SK-N-SH treated with all-trans-retinoic acid at 6 μM for 48 hours (cell line): ENCODE measurements around the gene AXIN1.

ENCODE experiments used
- ATAC-seq: fragments of 200-7000 bp; cut with Tn5 transposase; 3 replicates; pipeline ENCODE4 v1.9.1; 2020; ENCODE audit warnings: mild to moderate bottlenecking, moderate library complexity
- ARNTL ChIP-seq: fragments of 450-650 bp; formaldehyde crosslinking; IDR thresholded peaks from 2 replicates; pipeline ENCODE4 v1.5.0; 2020; ENCODE audit warnings: low read depth, mild to moderate bottlenecking, moderate library complexity, borderline replicate concordance
- CREB5 ChIP-seq: fragments of 250-450 bp; sonication (Bioruptor Pico); IDR thresholded peaks from 2 replicates; pipeline ENCODE4 v1.5.1; 2020; ENCODE audit warnings: low read depth, mild to moderate bottlenecking, moderate library complexity
- CSDC2 ChIP-seq: fragments of 250-450 bp; sonication (Bioruptor Pico); IDR thresholded peaks from 2 replicates; pipeline ENCODE4 v1.5.0; 2020; ENCODE audit warnings: mild to moderate bottlenecking, moderate library complexity
- CSRNP3 ChIP-seq: fragments of 250-450 bp; sonication (Bioruptor Pico); IDR thresholded peaks from 2 replicates; pipeline ENCODE4 v1.5.1; 2021; ENCODE audit warnings: mild to moderate bottlenecking, moderate library complexity
- ESRRG ChIP-seq: fragments of 250-450 bp; sonication (Bioruptor Pico); IDR thresholded peaks from 2 replicates; pipeline ENCODE4 v1.6.1; 2021; ENCODE audit warnings: mild to moderate bottlenecking
- GLIS3 ChIP-seq: fragments of 250-450 bp; sonication (Bioruptor Pico); IDR thresholded peaks from 2 replicates; pipeline ENCODE4 v1.5.0; 2020; ENCODE audit warnings: mild to moderate bottlenecking, moderate library complexity
- ISL1 ChIP-seq: fragments of 250-450 bp; sonication (Bioruptor Pico); IDR thresholded peaks from 2 replicates; pipeline ENCODE4 v2.1.2; 2022; ENCODE audit warnings: mild to moderate bottlenecking, moderate library complexity
- OSR1 ChIP-seq: fragments of 250-450 bp; sonication (Bioruptor Pico); IDR thresholded peaks from 2 replicates; pipeline ENCODE4 v1.8.0; 2022; ENCODE audit warnings: moderate library complexity, mild to moderate bottlenecking, inconsistent platforms
- POU6F1 ChIP-seq: fragments of 250-450 bp; sonication (Bioruptor Pico); IDR thresholded peaks from 2 replicates; pipeline ENCODE4 v1.8.0; 2021; ENCODE audit warnings: low read depth, mild to moderate bottlenecking, moderate library complexity, borderline replicate concordance
- PPARA ChIP-seq: fragments of 250-450 bp; sonication (Bioruptor Pico); IDR thresholded peaks from 2 replicates; pipeline ENCODE4 v1.5.0; 2020; ENCODE audit warnings: mild to moderate bottlenecking, borderline replicate concordance
- SNAI2 ChIP-seq: fragments of 250-450 bp; sonication (Bioruptor Pico); IDR thresholded peaks from 2 replicates; pipeline ENCODE4 v1.5.0; 2020; ENCODE audit warnings: mild to moderate bottlenecking, moderate library complexity
- TCF4 ChIP-seq: fragments of 250-450 bp; sonication (Bioruptor Pico); IDR thresholded peaks from 2 replicates; pipeline ENCODE4 v1.8.0; 2021; ENCODE audit warnings: mild to moderate bottlenecking, moderate library complexity, borderline replicate concordance
- TOX ChIP-seq: fragments of 250-450 bp; sonication (Bioruptor Pico); IDR thresholded peaks from 2 replicates; pipeline ENCODE4 v1.8.0; 2021; ENCODE audit warnings: mild to moderate bottlenecking, moderate library complexity, borderline replicate concordance
- TSHZ2 ChIP-seq: fragments of 250-450 bp; sonication (Bioruptor Pico); IDR thresholded peaks from 2 replicates; pipeline ENCODE4 v1.5.0; 2020; ENCODE audit warnings: mild to moderate bottlenecking, moderate library complexity
- ZC3H10 ChIP-seq: fragments of 250-450 bp; sonication (Bioruptor Pico); IDR thresholded peaks from 2 replicates; pipeline ENCODE4 v1.5.1; 2021; ENCODE audit warnings: mild to moderate bottlenecking, moderate library complexity
- ZFP3 ChIP-seq: fragments of 250-450 bp; sonication (Bioruptor Pico); IDR thresholded peaks from 2 replicates; pipeline ENCODE4 v1.5.0; 2020; ENCODE audit warnings: mild to moderate bottlenecking, moderate library complexity
- ZFP30 ChIP-seq: fragments of 450-650 bp; formaldehyde crosslinking; IDR thresholded peaks from 2 replicates; pipeline ENCODE4 v1.5.0; 2022; ENCODE audit warnings: mild to moderate bottlenecking, moderate library complexity
- ZNF565 ChIP-seq: fragments of 450-650 bp; formaldehyde crosslinking; conservative IDR thresholded peaks from 2 replicates; pipeline ENCODE4 v1.5.0; 2020; ENCODE audit warnings: low read depth, mild to moderate bottlenecking, moderate library complexity
- ZNF70 ChIP-seq: fragments of 450-650 bp; formaldehyde crosslinking; IDR thresholded peaks from 2 replicates; pipeline ENCODE4 v1.5.0; 2020; ENCODE audit warnings: mild to moderate bottlenecking, moderate library complexity
- ZNF8 ChIP-seq: fragments of 450-650 bp; formaldehyde crosslinking; IDR thresholded peaks from 2 replicates; pipeline ENCODE4 v1.5.0; 2020; ENCODE audit warnings: mild to moderate bottlenecking, moderate library complexity

AXIN1 gene

GRCh38 chr16:337975-338575 lies 14.4 kb downstream of the AXIN1 start:
- ATAC-seq: no peak; the same call in 2 of the 3 replicates
- TF ChIP-seq ZNF8: no peak
- TF ChIP-seq ZC3H10: no peak
- TF ChIP-seq ZNF70 (CRISPR knock-in tag): no peak
- no peak for TF ChIP-seq ZNF565
- TF ChIP-seq ARNTL (CRISPR knock-in tag): no peak
- no peak for TF ChIP-seq SNAI2 (CRISPR knock-in tag)
- no peak for TF ChIP-seq TCF4 (CRISPR knock-in tag)
- no peak for TF ChIP-seq TSHZ2 (CRISPR knock-in tag)
- TF ChIP-seq POU6F1 (CRISPR knock-in tag): no peak
- TF ChIP-seq ZFP3 (CRISPR knock-in tag): no peak
- TF ChIP-seq CREB5 (CRISPR knock-in tag): no peak
- TF ChIP-seq CSDC2: no peak
- TF ChIP-seq TOX (CRISPR knock-in tag): no peak
- TF ChIP-seq PPARA (CRISPR knock-in tag): no peak
- TF ChIP-seq GLIS3 (CRISPR knock-in tag): no peak
- no peak for TF ChIP-seq ISL1 (CRISPR knock-in tag)

GRCh38 chr16:337437-337836 lies 15.1 kb downstream of the AXIN1 start:
- no peak; the same call in 2 of the 3 replicates for ATAC-seq

More at GRCh38 chr16:337437-337836, 15.1 kb downstream of the AXIN1 start:
- TF ChIP-seq ZNF565: no peak
- TF ChIP-seq ESRRG: no peak
- TF ChIP-seq PPARA (CRISPR knock-in tag): no peak
- TF ChIP-seq ZC3H10: no peak
- TF ChIP-seq CSRNP3 (CRISPR knock-in tag): no peak
- TF ChIP-seq CREB5 (CRISPR knock-in tag): no peak
- no peak for TF ChIP-seq SNAI2 (CRISPR knock-in tag)
- TF ChIP-seq TOX (CRISPR knock-in tag): no peak
- no peak for TF ChIP-seq TCF4 (CRISPR knock-in tag)
- no peak for TF ChIP-seq ZFP30
- TF ChIP-seq CSDC2: no peak
- no peak for TF ChIP-seq POU6F1 (CRISPR knock-in tag)
- no peak for TF ChIP-seq ZNF70 (CRISPR knock-in tag)
- no peak for TF ChIP-seq ZNF8
- no peak for TF ChIP-seq ISL1 (CRISPR knock-in tag)
- TF ChIP-seq OSR1: no peak
